Peyer's patch (tissue), 4 donors: ENCODE data around the gene ZBP1. TPM values are rescaled to one million over a fixed set of nuclear protein-coding genes. Genes with fewer than 3 reads are reported as not detected.

ENCODE experiments used
- DNase-seq, 3 donors: peaks; one replicate each; pipeline ENCODE4 v3.0.0-alpha.2; 2017 to 2019
- H3K27ac ChIP-seq, 4 donors: fragments of 200-600 bp; sonication (generic); one replicate each; pipeline ENCODE4 v1.5.1; 2016 to 2019
- H3K27me3 ChIP-seq, 2 donors: fragments of 200-600 bp; sonication (generic); one replicate each; pipeline ENCODE4 v1.5.1; 2019
- H3K36me3 ChIP-seq, 3 donors: fragments of 200-600 bp; sonication (generic); one replicate each; pipeline ENCODE4 v1.5.1; 2016 to 2019
- H3K4me1 ChIP-seq, 4 donors: fragments of 200-600 bp; sonication (generic); one replicate each; pipeline ENCODE4 v1.5.1; 2016 to 2019
- H3K4me3 ChIP-seq, 4 donors: fragments of 200-600 bp; sonication (generic); 1 replicate in 3 of 4; 2 replicates in 1 of 4; pipeline ENCODE4 v1.5.1; 2016 to 2019; ENCODE audit warnings: mild to moderate bottlenecking in 1 of 4
- H3K9me3 ChIP-seq, 4 donors: fragments of 200-600 bp; sonication (generic); one replicate each; pipeline ENCODE4 v1.5.1; 2016 to 2019; ENCODE audit warnings: mild to moderate bottlenecking in 1 of 4
- CTCF ChIP-seq, 6 experiments: fragments of 450-650 bp in 4 of 6; fragments of 200-600 bp in 2 of 6; sonication (generic) in 1 of 6; IDR thresholded peaks; one replicate each; pipeline ENCODE4 v1.5.1; 2017 to 2019; ENCODE audit warnings: antibody characterized with exemption in 6 of 6, mild to moderate bottlenecking in 3 of 6, moderate library complexity in 1 of 6
- POLR2A ChIP-seq, 2 donors: fragments of 450-650 bp; IDR thresholded peaks; one replicate each; pipeline ENCODE4 v1.5.1; 2017; ENCODE audit warnings: antibody characterized with exemption in 2 of 2, mild to moderate bottlenecking in 2 of 2, moderate library complexity in 2 of 2
- total RNA-seq, 4 donors: library from RNA; depleted of rRNA; stranded (reverse); fragments of >200 nt; gene quantifications; one replicate each; pipeline ENCODE4 v1.1.0, GENCODE V29; 2016

ZBP1 gene
- total RNA-seq, 4 donors from 2014 or later = 2.3 to 14.0 (median 9.8) TPM; not detected in 1

- Histone ChIP-seq H3K36me3 (no peaks in the 10 kb centered on the region), H3K4me3 (no peak overlapping the region), H3K9me3 (no peaks in the 10 kb centered on the region), H3K27ac (no peak overlapping the region), H3K27me3 (no peaks in the 10 kb centered on the region), H3K4me1 (peaks cover 0 to 21% (median 0%) of the 10 kb centered on the region in 4 donors)
- no peak for TF ChIP-seq CTCF (IDR thresholded peaks at IDR 0.05)
- TF ChIP-seq POLR2A (IDR thresholded peaks at IDR 0.05) = no peak
- peak in 1 of 3 donors; percentile 45 for DNase-seq
Measured at GRCh38 chr20:57608516-57608915, 11.7 kb downstream of the ZBP1 start.

- no peak for DNase-seq
- Histone ChIP-seq H3K9me3 (no peaks in the 10 kb centered on the region), H3K36me3 (no peaks in the 10 kb centered on the region), H3K27me3 (no peaks in the 10 kb centered on the region), H3K27ac (peak overlapping the region in 1 of 4 donors; percentile 68), H3K4me3 (no peak overlapping the region), H3K4me1 (peaks cover 0 to 21% (median 0%) of the 10 kb centered on the region in 4 donors)
- TF ChIP-seq POLR2A (IDR thresholded peaks at IDR 0.05) = no peak
- TF ChIP-seq CTCF (IDR thresholded peaks at IDR 0.05) = no peak
Measured at GRCh38 chr20:57605878-57606277, 14.3 kb downstream of the ZBP1 start.

- Histone ChIP-seq H3K9me3 (no peaks in the 10 kb centered on the region), H3K27ac (peak overlapping the region in 3 of 4 donors; percentile 29 to 68 (median 54)), H3K4me3 (no peak overlapping the region), H3K27me3 (no peaks in the 10 kb centered on the region), H3K4me1 (peaks cover 0 to 21% (median 0%) of the 10 kb centered on the region in 4 donors), H3K36me3 (no peaks in the 10 kb centered on the region)
- peak in 1 of 3 donors; percentile 65 for DNase-seq
- TF ChIP-seq CTCF (IDR thresholded peaks at IDR 0.05) (no peak), POLR2A (IDR thresholded peaks at IDR 0.05) (peak in 1 of 2 donors; percentile 11)
Measured at GRCh38 chr20:57605045-57605444, 15.2 kb downstream of the ZBP1 start.

GRCh38 chr20:57603120-57603519 is 17.1 kb downstream of the ZBP1 start:
- no peaks in the 10 kb centered on the region for H3K9me3 ChIP-seq
- TF ChIP-seq CTCF (IDR thresholded peaks at IDR 0.05) (no peak), POLR2A (IDR thresholded peaks at IDR 0.05) (no peak)
- H3K4me1 ChIP-seq = peaks cover 0 to 21% (median 0%) of the 10 kb centered on the region in 4 donors
- H3K27ac ChIP-seq = peak overlapping the region in 1 of 4 donors; percentile 57
- DNase-seq = no peak
- no peaks in the 10 kb centered on the region for H3K27me3 ChIP-seq
- no peak overlapping the region for H3K4me3 ChIP-seq
- no peaks in the 10 kb centered on the region for H3K36me3 ChIP-seq

- H3K9me3 ChIP-seq = no peaks in the 10 kb centered on the region
- H3K4me1 ChIP-seq = peaks cover 0 to 27% (median 3%) of the 10 kb centered on the region in 4 donors
- no peak overlapping the region for H3K4me3 ChIP-seq
- no peaks in the 10 kb centered on the region for H3K36me3 ChIP-seq
- peak in 1 of 3 donors; percentile 15 for DNase-seq
- H3K27me3 ChIP-seq = no peaks in the 10 kb centered on the region
- TF ChIP-seq CTCF (IDR thresholded peaks at IDR 0.05) (no peak), POLR2A (IDR thresholded peaks at IDR 0.05) (no peak)
- H3K27ac ChIP-seq = no peak overlapping the region
Measured at GRCh38 chr20:57601737-57602136, 18.5 kb downstream of the ZBP1 start.

GRCh38 chr20:57601211-57601570 is 19.0 kb downstream of the ZBP1 start:
- H3K27me3 ChIP-seq = no peaks in the 10 kb centered on the region
- TF ChIP-seq POLR2A (IDR thresholded peaks at IDR 0.05) (no peak), CTCF (IDR thresholded peaks at IDR 0.05) (no peak)
- no peak for DNase-seq
- H3K9me3 ChIP-seq = no peaks in the 10 kb centered on the region
- no peaks in the 10 kb centered on the region for H3K36me3 ChIP-seq
- no peak overlapping the region for H3K4me3 ChIP-seq
- H3K4me1 ChIP-seq = peaks cover 0 to 29% (median 4%) of the 10 kb centered on the region in 4 donors
- no peak overlapping the region for H3K27ac ChIP-seq
